NCI-H2196 treated with DMSO at 0.1 percent for 48 hours (cell line): Measurements from ENCODE around the gene SYTL4.

ENCODE experiments used
- DNase-seq: peaks from one replicate; lab custom pipeline; 2025; ENCODE audit not compliant: unreplicated experiment; lab: John Stamatoyannopoulos, UW

The SYTL4 gene

DNA sequence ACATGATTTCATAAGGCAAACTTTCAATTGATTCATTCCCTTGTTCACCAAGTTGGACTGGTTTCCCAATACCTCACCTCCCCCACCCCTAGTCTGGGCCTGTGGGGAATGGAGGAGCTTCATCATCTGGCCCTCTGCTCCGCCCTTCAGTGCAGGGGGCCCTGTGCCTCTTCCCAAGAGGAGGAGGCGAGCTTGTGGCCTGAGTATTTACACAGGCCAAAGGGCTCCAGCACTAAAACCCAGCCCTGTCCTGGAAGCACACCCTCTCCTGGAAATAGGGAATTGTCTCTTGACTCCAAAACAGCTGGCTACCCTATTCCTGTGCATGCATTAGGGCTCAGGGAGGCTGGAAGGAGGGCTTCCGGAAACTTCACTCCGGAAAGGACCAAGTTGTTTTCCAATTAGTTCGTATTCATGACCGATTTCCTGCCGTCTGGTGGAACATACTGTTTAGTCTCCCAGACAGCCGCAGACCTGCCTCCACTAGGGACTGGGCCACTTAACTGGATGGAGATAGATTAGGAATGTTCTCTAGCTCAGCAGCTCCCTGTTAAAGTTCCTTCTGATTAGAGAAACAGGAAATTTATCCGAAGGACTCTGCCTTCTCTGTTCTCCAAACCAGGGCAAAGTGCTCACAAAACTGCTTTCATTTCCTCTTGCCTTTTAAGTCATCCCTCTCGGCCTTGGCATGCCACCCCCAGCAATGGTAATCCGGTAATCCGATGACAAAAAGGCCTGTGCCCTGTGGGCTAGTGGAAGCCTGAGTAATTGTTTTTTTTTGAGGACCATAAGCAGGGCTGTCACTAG lies 82.2 kb downstream of the SYTL4 start:
- no peak for DNase-seq

- no peak for DNase-seq
These were observed 83.2 kb downstream of the SYTL4 start for GRCh38 chrX:100648458-100649417.

GRCh38 chrX:100647739-100648138 lies 84.2 kb downstream of the SYTL4 start:
- no peak for DNase-seq

GRCh38 chrX:100647095-100647494 lies 84.8 kb downstream of the SYTL4 start:
- no peak for DNase-seq

DNA sequence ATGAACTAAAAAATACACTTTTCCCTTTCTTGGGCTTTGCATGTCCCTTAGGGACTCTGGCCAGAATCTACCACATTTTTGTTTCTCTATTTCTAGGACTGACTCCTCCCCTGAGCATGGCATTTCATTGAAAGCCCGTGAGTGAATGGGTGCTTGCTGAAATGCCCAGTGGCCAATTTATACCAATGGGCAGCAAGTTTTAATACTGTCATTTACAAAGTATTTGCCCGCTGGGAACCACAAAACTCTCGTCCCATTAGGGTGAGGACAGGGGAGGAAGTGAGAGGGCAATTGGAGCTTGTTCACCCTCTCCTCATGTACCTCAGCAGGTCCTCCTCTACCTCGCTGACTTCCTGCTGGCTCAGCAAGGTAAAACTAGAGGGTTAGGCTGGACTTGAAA lies 86.8 kb downstream of the SYTL4 start:
- DNase-seq = no peak

GRCh38 chrX:100643956-100644860 lies 87.7 kb downstream of the SYTL4 start, which contains the start of gene SRPX2:
TSS of gene SRPX2 (plus strand) at chrX:100644199. CDS start at chrX:100646323, 2,124 bp downstream.
- no peak for DNase-seq

DNA sequence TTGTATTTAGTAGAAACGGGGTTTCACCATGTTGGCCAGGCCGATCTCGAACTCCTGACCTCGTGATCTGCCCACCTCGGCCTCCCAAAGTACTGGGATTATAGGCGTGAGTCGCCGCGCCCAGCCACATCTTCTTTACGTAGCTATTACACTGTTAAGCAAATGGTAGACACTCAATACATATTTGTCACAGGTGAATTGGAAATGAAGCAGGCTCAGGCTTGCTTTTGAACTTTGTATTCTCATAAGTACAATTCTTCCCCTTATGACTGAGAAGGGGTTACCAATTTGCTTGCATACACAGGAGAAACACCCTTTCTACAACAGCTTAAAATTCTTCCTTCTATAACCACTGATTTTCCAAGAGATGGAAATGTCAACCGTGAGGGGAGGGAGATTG lies 88.7 kb downstream of the SYTL4 start:
- no peak for DNase-seq

- DNase-seq = no peak
These were observed 89.6 kb downstream of the SYTL4 start for GRCh38 chrX:100642290-100642689.

DNA sequence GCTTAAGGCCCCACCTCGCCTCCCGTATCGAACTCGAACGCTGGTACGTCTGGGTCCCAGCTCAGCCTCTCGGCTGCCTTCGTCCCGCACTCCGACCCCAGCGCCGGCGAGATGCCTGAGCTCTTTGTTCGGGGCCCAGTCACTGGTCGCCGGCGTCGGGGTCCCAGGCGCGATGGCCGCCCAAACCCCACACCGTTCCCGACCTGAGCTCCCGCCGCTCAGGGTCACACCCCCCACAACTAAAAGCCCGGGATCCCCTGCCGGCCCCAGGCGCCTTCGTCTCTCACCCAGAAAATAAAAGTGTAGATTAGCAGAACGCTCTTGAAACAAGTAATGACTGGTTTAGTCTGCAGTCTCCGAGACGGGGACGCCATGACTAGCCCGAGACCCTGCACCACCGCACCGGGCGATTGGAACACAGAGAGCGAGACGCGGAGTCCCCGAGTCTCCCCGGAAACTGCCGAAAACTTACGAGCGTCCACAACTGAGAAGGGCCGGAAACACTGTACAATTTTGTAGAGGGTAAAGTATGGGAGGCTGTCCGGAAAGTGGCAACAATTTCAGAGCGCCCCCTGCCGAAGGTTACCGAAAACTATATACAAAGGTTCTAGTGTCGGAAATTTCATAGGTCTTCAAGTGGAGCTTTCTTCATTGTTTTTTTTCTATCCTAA lies 95.5 kb downstream of the SYTL4 start, which contains the start of gene TSPAN6:
Gene TSPAN6, minus strand, starts transcription at position 486 of the 671 bp plus-strand sequence. Its CDS starts 112 bp downstream, at position 374.
- peak; percentile 9 for DNase-seq

GRCh38 chrX:100635989-100636320 lies 96.0 kb downstream of the SYTL4 start:
- DNase-seq = no peak

GRCh38 chrX:100635040-100635439 lies 96.9 kb downstream of the SYTL4 start:
- DNase-seq = no peak

GRCh38 chrX:100625985-100626491 lies 105.9 kb downstream of the SYTL4 start:
- DNase-seq = no peak
